GM12891 (cell line): Measurements from ENCODE around the gene SLC11A2.

ENCODE experiments used
- POLR2A ChIP-seq: IDR thresholded peaks from 2 replicates; pipeline ENCODE4 v1.6.1; 2011; ENCODE audit warnings: low read depth, low read length, control low read depth
- POLR2AphosphoS5 ChIP-seq: IDR thresholded peaks from 2 replicates; pipeline ENCODE4 v1.6.1; 2011; ENCODE audit warnings: low read depth, low read length, control low read depth

GRCh38 chr12:51075390-51075789 lies 49.2 kb upstream of the SLC11A2 start:
- TF ChIP-seq POLR2A (no peak), POLR2AphosphoS5 (no peak)
